Fibroblast of the conjunctiva (primary cell): Measurements from ENCODE around the gene AFAP1.

Experiments
- DNase-seq: peaks from one replicate; pipeline ENCODE4 v3.0.0-alpha.2; 2010; ENCODE audit warnings: low read depth

The AFAP1 gene

GRCh38 chr4:7755561-7755960, 184.1 kb downstream of the AFAP1 start:
- DNase-seq = no peak

DNA sequence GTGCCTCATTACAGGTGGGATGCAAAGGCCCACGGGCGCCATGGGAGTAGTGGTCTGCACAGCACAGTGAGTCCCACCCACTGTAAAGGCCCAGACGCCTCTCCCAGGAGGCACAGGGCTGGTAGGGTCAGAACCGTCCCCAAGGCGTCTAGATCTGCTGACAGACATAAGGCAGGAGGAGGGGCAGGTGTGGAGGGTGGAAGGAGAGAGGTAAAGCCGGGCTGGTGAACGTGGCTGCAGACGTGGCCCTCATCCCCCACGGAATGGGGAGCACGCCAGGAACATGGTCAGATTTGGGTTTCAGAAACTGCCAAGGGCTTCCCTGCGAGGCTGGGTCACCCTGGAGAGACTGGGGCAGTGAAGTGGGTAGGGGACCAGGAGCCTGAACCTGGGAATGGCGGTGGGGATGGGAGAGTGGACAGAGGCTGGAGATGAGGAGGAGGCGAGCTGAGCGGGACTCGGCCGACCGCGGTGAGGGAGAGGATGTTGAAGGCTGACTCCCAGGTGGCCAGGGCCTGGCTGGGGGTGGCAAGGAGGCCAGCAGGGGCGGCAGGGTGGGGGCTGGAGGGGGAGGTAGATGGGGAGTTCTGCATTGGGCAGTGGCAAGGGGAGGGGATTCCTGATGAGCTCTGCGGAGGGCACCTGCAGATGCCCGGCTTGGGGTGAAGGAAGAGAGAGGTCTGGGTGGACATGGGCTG, 184.9 kb downstream of the AFAP1 start:
- no peak for DNase-seq

GRCh38 chr4:7753931-7754465, 185.7 kb downstream of the AFAP1 start:
- no peak for DNase-seq

GRCh38 chr4:7753271-7753670, 186.4 kb downstream of the AFAP1 start:
- DNase-seq = no peak

GRCh38 chr4:7752649-7753048, 187.0 kb downstream of the AFAP1 start:
- no peak for DNase-seq

DNA sequence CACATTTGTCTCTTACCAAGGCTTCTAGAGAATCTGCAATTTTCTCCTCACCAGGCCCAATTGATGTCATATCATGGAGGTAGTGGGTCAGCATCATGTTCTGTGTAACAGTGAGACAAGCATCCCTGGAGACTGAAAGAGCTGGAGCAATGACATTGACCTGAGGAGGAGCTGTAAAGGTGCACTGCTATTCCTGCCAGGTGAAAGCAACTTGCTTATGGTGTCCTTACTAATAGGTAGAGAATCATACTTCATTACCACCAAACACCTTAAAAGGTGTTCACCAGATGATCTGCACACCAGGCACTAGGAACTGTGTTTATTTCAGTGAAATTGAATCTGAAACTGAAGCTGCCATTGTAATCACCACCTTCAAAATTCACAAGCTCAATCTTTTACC, 188.7 kb downstream of the AFAP1 start:
- DNase-seq = no peak

GRCh38 chr4:7750523-7750922, 189.1 kb downstream of the AFAP1 start:
- no peak for DNase-seq

DNA sequence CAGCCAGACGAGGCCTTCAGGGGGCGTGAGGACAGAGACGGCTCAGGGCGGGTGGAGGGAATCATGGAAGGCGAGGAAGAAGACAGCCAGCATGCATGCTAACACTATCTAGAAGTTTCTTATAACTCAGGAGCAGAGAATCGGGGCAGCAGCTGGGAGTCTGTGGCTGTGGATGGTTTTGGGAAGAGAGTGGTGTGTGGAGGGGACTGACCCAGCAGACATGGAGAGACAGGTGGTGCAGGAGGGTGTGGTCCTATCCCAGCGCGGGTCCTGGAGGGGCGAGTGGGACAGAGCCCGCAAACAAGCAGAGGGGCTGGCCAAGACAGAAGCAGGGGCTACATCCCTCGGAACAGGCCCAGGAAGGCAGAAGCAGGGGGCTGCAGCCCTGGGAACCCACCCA, 192.1 kb downstream of the AFAP1 start:
- DNase-seq = no peak

DNA sequence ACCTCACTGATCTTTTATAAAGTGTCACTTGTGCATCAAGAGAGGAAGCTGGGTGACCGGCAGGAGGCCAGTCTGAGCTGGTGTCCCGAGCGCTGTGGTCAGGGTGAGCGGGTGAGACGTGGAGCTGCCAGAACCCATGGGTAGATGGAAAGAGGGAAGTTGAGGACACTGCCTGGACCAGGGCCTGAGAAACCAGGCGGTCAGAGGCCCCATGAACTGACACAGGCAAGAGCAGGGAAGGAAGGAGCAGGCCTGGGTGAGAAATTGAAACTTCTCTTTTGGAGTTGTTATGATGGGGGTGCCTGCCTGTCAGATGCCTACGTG, 192.6 kb downstream of the AFAP1 start:
- DNase-seq = no peak

DNA sequence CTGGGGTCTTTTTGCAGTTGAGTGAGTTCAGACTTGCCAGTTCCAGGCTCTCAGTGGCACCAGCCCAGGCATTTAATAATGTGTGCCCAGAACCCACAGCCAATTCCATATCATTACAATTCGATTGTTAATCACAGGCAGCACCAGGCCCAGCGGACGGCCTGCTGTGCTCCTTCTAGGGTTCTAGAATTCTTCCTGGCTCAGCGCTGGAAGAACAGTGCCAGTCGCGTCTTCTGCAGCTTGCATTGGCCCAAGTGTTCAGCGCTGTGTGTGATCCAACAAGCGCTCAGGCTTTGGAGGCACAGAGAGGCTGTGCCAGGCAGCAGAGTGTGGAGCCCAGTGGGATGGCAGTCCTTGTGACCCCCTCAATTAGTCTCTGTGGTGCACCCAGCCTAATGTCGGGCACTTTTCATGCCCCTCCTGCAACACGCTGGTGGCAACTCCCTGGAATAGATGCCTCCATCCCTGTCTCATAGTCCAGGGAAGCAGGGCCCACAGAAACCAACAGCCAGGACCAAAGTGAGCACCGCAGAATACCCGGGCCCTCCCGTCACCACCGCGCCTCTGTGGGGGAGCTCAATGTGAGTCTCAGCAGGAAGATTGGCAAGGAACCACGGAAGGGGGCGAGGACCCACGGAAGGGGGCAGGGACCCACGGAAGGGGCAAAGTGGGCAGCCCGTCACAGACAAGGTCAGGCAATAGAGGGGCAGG, 193.2 kb downstream of the AFAP1 start:
- DNase-seq = no peak

GRCh38 chr4:7745301-7745885, 194.3 kb downstream of the AFAP1 start:
- no peak for DNase-seq

DNA sequence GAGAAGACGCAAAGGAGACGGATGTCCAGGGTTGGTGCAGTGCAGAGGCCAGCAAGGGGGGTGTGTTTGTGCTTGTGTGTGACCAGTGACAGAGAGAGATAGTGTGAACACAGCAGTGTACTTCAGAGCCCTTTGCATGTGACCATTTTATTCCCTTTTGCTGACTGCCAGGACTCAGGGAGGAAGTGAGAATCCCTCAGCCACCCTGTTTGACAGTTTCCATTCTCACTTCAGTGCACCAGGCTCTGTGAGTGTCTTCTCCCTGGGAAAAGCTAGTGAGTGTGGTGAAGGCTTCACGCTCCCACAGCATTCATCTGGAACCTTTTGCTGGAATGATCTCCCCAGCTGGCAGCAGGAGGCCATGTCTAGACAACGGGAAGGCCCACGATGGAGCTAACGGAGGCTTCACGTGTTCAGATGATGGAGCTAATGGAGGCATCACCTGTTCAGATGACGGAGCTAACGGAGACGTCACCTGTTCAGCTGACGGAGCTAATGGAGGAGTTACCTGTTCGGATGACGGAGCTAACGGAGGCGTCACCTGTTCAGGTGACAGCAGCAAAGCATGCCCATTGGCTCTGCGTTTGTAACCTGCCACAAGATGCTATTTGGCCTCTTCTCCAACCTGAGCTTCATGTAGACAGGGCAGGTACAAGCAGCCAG, 195.4 kb downstream of the AFAP1 start:
- DNase-seq = no peak

DNA sequence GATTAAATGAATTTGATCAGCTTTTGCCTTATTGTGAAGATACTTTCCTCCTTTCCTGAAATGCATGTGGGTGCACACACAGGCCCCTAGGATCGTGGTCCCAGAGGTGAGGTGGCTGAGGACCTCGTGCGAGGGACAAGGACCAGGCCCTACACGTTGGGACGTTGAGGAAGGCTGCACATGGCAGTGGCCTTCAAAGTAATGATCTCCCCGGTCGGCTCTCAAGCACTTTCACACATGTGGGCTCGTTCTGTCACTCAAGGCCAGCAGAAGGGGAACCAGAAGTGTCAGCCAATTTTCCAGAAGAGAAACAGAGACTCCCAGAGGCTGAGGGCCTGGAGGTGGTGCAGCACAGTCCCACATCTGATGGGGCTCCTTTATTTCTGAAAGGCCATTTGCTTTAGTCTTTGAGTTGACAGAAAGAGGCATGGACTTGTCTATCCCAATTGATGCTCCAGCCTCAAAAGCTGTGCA, 196.8 kb downstream of the AFAP1 start:
- DNase-seq = no peak

DNA sequence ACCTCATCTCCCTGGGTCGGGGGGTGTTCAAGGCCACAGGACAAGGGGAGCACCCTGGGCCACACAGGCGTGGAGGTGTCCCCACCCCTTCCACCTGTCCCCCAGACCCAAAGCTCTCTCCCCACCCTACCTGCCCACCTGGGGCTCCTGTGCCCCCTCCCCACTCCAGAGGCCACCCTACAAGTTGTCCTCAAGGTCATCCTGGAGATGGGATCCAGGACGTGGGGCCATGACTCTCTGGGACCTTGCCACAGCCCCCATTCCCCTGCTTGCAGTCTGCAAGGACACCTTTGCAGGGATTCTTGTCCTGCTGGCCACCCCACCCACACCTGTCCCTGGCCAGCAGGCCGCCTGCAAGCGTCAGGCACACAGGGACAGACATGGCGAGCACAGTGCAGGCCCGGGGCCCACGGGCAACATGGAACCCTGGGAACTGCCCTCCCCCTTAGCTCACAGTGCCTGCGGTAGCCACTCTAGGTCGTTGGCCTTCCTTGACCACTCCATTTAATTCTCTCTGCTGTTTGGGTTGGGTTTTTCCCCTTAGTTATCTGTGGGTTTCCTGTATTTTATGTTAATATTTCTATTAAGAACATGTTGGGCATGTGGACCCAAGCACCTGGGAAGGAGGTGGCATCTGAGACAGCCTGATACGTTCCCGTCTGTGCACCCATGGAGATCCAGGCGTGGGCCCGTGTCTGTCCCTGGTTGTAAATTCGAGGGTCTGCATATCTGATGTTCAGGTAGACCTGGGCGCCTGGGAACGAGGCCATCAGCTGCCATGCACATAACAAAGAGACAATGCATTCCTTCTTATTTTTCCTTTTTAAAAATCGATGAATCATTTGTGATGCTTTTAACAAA, 197.5 kb downstream of the AFAP1 start:
- no peak for DNase-seq

GRCh38 chr4:7740866-7741525, 198.7 kb downstream of the AFAP1 start:
- DNase-seq = no peak

- DNase-seq = no peak
Measured at GRCh38 chr4:7739918-7740865, 199.5 kb downstream of the AFAP1 start.

GRCh38 chr4:7739077-7739917, 200.4 kb downstream of the AFAP1 start:
- no peak for DNase-seq

- DNase-seq = no peak
Measured at GRCh38 chr4:7738458-7739076, 201.1 kb downstream of the AFAP1 start.
